HG03558 (cell line): ENCODE data around the gene CNTN5.
"Not testable (repeated sequence)": the region's sequence is repeated elsewhere in the genome, so short reads cannot be mapped to it uniquely, and the experiment has no call there.

Experiments used
- ATAC-seq: cut with Tn5 transposase; IDR thresholded peaks from one replicate; pipeline ENCODE4 v1.9.1; 2021; ENCODE audit warnings: moderate number of reproducible peaks; ENCODE audit not compliant: unreplicated experiment; ENCODE audit errors: extremely low read depth

Gene CNTN5

DNA sequence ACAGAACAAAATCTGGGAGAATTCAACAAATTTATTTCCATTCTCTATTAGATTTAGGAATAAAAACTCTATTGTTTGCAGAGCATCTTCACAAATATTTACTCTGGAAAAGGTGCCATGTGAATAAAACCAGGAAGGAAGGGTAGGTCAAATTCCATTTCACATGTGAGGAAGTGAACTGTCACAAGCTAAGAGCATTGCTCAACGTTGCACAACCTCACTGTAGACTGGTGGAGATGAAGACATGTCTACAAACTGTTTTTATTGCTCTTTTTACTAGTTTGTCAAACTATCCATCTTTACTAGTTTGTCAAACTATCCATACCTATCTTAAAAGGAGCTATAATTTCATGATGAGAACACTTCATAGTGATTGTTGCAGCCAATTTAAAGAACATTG lies 236.4 kb downstream of the CNTN5 start:
- no peak for ATAC-seq

- ATAC-seq = no peak
These were observed 239.9 kb downstream of the CNTN5 start for GRCh38 chr11:99260696-99261095.

DNA sequence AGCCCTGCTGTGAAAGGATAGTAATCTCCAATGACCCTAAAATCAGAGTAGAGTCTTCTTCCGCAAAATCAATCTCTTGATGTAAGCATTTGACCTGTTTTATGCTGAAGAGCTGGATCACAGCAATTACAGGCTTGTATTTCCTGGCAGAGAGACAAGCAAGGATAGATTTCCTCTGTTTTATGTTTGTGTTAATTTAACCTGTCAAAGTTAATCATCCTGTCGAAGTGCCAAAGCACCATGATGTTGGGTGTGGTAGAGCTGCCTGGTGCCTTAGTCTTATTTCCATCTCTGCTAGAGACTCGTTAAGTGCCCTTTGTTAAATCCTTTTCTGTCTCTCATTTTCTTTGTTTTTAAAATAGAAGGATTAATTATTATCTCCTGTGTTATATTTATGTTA lies 248.1 kb downstream of the CNTN5 start:
- no peak for ATAC-seq

DNA sequence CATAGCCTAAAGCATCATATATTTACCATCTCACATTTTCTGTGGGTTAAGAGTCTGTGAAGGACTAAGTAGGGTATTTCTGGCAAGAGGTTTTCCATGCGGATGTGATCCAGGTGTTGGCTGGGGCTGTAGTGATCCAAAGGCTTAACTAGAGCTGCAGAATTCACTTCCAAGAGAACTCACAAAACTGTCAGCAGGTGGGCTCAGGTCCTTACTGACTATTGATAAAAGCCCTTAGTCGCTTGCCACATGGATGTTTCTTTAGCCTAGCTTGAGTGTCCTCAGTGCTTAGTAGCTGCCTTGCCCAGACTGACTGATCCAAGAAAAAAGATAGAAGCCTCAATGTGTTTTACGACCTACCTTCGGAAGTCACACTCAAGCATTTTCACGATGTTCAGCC lies 250.8 kb downstream of the CNTN5 start:
- ATAC-seq = no peak

DNA sequence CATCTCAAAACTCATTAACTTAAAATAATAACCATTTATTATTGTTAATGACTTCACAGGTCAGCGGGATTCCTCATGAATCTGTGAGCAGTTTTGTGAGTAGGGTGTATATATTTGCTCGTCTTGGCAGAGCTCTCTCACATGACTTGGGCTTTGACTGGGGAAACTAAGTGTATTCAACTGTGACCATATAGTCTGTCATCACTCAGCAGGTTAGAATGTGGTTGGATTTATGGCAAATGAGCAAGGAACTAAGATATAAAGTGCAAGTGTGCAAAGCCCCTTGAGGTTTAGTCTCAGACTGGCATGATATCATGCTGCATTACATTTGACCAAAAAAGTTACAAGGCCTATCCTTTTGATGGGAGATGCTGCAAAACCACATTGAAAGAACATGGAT lies 254.8 kb downstream of the CNTN5 start:
- ATAC-seq = no peak

DNA sequence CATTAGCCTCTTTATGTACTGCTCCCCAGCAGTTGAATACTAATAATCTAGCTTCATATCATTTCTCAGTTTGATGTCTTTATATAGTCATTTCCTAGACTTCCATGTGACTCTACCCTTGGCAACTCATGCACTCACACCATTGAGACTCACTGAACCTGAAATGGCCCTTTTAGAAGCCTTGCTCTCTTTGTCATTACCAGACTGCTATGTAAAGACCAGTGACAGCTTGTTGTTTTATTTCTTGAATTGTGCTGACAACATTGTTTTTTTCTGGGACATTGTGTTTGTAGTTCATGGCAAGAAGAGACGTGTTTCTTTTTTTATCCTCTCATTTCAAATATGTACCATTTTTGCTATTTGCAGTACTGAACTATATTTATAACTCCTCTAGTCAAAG lies 256.5 kb downstream of the CNTN5 start:
- ATAC-seq = no peak

- ATAC-seq = no peak
These were observed 258.5 kb downstream of the CNTN5 start for GRCh38 chr11:99279266-99279665.

DNA sequence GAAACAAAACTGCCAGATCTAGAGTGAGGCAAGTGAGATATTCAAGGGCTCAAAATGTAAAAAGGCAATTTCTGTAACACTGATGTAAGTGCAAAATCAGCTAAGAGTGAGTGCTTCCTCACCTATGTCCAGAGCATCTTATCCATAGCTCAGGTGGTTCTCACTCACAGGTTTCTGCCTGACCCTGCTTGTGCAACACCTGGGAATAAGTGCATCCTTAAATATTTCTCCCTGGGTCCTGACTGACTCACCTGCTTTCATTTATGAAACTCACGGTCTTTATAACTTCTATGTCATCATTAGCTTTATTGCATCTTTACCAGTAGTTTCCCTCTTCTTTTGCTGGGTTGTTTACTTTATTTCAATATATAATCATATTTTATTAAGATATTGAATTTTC lies 260.6 kb downstream of the CNTN5 start:
- no peak for ATAC-seq

GRCh38 chr11:99297925-99298324 lies 277.2 kb downstream of the CNTN5 start:
- ATAC-seq = not testable (repeated sequence)

DNA sequence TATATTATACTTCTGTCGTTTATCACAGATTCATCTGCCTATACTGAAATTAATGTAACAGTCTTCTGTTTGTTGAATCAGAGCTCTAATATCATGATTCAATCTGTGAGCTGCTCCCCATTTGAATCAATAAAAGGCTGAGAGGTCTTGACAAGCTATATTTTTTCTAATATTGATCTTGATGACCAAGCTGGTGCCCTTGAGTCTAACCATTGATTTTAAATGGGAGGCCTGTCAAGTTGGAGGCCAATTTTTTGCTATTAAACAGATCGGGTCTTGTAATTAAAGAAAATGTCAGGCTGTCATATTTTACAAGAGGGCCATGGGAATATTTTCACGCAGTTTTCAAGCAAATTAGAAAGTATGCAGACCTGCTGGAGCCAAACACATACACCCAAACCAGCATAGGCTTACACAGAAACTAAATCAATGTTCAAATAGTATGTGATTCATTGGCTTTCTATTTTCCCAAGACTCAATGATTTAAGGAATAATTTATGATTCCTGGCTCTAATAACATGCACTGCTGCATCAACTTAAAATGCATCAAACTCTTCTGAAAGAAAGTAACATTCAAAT lies 286.9 kb downstream of the CNTN5 start:
- no peak for ATAC-seq

DNA sequence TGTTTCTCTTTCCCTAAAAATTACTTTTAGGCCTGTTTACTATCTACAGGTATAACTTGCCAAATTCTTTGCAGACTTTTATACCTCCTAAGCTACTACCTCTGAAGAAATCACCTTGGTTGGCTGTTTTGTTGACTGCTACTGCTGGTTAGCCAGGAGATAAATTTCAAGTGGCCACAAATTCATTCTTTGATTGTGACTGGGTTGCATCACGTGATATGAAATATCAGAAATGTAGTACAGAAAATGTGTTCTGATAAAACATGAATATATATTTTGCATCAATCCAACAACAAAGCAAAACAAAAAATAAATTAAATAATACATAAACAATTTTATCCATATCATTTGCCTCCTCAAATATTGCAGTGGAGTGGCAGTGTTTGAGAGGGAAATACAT lies 291.1 kb downstream of the CNTN5 start:
- ATAC-seq = no peak

DNA sequence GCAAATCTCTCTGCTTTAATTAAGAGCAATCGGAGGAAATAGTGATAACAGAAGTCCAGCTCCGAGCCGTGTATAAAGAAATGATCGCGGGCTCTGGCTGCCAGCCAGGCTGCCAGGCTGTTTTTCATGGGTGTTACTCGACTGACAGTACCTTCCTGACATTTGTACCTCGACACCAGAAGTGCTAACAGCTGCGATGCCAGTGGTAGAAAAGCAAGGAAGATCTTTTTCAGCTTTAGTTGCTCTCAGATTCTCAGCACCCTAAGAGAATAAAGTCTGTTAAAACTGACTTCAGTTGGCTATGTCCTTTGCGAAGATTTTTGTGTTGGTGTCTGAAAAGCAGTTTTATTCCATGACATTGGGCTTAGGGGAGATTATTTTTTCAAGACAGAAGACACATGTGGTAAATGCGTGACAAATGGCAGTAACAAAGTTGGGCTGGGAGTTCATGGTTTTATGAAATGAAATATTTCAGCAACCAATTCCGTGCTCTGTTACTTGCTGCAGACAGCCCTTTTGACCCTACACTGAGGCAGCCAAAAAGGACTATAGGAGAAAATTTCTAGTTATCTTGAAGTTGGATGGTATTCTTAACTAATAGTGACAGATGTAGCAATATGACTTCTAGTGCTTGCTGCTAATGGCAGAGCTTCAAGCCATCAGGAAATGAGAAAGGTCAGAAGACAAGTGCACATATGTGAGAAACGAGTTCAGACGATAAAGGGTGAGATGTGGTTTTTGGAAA lies 296.2 kb downstream of the CNTN5 start:
- no peak for ATAC-seq

GRCh38 chr11:99320769-99321290 lies 300.1 kb downstream of the CNTN5 start:
- no peak for ATAC-seq

DNA sequence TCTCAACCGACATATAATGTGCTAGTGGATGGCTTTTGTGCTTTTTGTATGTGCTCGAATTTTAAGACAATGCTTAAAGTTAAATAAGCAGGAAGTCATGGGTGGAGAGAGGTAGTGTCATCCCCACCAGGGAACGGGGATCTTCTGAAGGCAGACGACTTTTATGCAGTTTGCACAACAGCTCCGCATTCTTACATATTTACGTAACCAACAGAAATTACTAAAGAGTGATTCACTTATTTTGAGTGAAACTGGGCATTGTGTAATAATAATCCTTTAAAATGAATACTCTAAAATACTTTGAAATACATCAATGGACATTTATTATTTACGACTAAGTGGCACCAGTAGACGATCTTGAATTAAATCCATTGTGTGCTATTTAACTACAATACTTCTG lies 305.1 kb downstream of the CNTN5 start:
- ATAC-seq = no peak

DNA sequence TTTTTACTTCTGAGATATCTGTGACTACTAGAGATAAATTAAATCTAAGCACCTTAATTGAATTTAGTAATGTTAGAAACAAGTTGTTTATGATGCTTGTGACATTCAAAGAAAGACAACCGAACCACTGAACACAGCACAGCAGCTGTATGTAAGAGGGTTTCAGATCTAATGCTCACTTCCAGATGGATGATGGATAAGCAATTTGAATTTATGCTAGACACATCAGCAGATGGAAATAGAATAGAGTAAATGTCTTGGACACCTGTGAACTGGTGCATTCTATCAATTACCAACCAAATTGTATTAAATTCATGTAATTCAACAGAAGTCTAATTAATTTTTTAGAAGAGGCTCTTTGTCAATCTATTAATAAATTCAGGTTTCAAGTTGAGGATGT lies 306.3 kb downstream of the CNTN5 start:
- ATAC-seq = no peak

- ATAC-seq = no peak
These were observed 306.8 kb downstream of the CNTN5 start for GRCh38 chr11:99327527-99327926.

GRCh38 chr11:99333621-99334020 lies 312.9 kb downstream of the CNTN5 start:
- no peak for ATAC-seq

- no peak for ATAC-seq
These were observed 322.4 kb downstream of the CNTN5 start for GRCh38 chr11:99343117-99343516.

- no peak for ATAC-seq
These were observed 328.5 kb downstream of the CNTN5 start for GRCh38 chr11:99349151-99349673.

DNA sequence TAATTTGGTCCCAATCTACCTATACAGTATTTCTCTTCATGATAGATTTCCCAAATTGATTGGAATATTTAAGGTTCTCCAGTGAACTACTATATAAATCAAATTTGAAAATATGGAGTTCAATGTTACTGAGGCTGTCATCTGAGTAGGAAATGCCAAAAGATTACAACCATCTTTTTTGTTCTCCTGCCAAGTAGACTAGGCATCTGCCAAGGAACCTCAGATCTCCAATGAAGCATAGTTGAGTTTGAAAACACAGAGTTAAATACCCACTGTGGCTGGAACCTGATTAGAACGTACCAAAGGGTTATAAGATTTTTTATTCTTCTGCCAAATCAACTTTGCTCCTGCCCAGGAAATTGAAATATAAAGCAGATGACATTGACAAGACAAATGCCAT lies 330.9 kb downstream of the CNTN5 start:
- no peak for ATAC-seq

- ATAC-seq = no peak
These were observed 331.9 kb downstream of the CNTN5 start for GRCh38 chr11:99352642-99353041.

DNA sequence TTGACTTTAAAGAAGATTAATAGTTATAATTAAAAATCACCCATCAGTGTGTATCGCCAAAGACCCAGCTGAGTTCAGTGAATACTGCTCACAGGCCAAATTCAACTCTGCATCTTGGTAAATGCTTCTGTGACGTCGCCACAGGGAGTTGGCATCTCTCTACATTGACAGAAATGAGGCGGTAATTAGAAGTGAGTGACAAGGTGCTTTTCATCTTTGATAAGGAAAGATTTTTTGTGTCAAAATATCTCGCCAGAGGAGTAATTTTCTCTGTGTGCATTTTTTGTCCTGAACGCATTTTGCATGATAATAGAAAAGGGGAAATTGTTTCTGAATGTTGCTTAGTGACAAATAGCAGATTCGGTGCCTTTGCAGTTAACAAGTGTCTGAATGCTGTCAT lies 345.8 kb downstream of the CNTN5 start:
- no peak for ATAC-seq
